ENCODE measurements around the gene MAP2K1. TPM values are rescaled to one million over a fixed set of nuclear protein-coding genes. Genes with fewer than 3 reads are reported as not detected.
"Not testable (repeated sequence)": the region's sequence is repeated elsewhere in the genome, so short reads cannot be mapped to it uniquely, and the experiment has no call there.

Gene MAP2K1
- total and polyA plus RNA-seq, 9 of the 15 experiments (the other 6 are each of a cell fraction or from before 2014, with no cell fraction given), result 7.5 to 58.3 (median 30.0) TPM

DNA sequence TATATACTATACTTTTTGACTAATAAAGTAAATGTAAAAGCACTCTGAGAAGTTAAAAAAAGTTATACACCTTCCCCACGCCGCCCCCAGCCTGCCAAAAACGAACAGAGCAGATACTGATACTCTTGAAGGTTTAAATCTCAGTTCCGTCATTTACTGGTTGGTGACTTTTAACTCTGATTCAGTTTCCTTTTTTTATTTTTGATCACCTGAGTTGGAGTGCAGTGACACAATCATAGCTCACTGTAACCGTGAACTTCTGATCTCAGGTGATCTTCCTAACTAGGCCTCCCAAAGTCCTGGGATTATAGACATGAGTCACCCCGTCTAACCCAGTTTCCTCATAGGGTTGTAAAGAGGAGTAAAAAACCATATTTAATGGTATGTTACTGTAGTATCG lies 27.0 kb upstream of the MAP2K1 start:
- DNase-seq (ENCODE audit: extremely low read depth in 1 of 4, low spot score in 3 of 4), result no peak
- no peak overlapping the region for H3K4me2 ChIP-seq (ENCODE audit: insufficient read depth, low read length)
- ChIA-PET CTCF (ENCODE audit: low intra/inter-chr PET ratio) (no interaction called here), POLR2A (no interaction called here)
- FAIRE-seq, result no peak
- BruUV-seq (replicated peaks), result no TSS peak
- TF ChIP-seq, protein P1, sequence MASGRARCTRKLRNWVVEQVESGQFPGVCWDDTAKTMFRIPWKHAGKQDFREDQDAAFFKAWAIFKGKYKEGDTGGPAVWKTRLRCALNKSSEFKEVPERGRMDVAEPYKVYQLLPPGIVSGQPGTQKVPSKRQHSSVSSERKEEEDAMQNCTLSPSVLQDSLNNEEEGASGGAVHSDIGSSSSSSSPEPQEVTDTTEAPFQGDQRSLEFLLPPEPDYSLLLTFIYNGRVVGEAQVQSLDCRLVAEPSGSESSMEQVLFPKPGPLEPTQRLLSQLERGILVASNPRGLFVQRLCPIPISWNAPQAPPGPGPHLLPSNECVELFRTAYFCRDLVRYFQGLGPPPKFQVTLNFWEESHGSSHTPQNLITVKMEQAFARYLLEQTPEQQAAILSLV (tag; IDR thresholded peaks at IDR 0.05), result no peak
- TF ChIP-seq FOSL1 (tag; conservative IDR thresholded peaks at IDR 0.05), result 0 out of 2 replicates have a peak, but pooled peaks have one; percentile 20
- H3K4me1 ChIP-seq (replicated peaks in 1 of 2; ENCODE audit: control insufficient read depth in 2 of 2, insufficient read depth in 2 of 2, low read length in 2 of 2), result peaks cover 4 to 16% of the 10 kb centered on the region in 2 experiments; a peak in 4 of 5 replicates
- no peak overlapping the region for H2AFZ ChIP-seq (ENCODE audit: low read depth, low read length)
- H3K36me3 ChIP-seq (ENCODE audit: control insufficient read depth, insufficient read depth, low read length), result no peaks in the 10 kb centered on the region
- 70% methylated on average over 7 of the region's 7 CpGs for WGBS (ENCODE audit: insufficient coverage, low coverage, missing lambda C conversion rate)
- H3K4me3 ChIP-seq, result no peak overlapping the region
- no peak for ATAC-seq
- peaks cover 17% of the 10 kb centered on the region for H3K79me2 ChIP-seq (ENCODE audit: control insufficient read depth, insufficient read depth, low read length)
- H3K27me3 ChIP-seq (ENCODE audit: control insufficient read depth in 2 of 2, insufficient read depth in 2 of 2, low read length in 2 of 2), result no peaks in the 10 kb centered on the region
- intact Hi-C loops (cut with micrococcal nuclease) (no loop called here), in situ Hi-C loops (cut with MboI) (no loop called here)
- H3K9me1 ChIP-seq (ENCODE audit: control insufficient read depth, insufficient read depth, low read length), result no peaks in the 10 kb centered on the region
- no peaks in the 10 kb centered on the region for H4K20me1 ChIP-seq (replicated peaks; ENCODE audit: control insufficient read depth, insufficient read depth, low read length)
- H3K9ac ChIP-seq (ENCODE audit: insufficient read depth in 1 of 2, low read depth in 2 of 2, low read length in 2 of 2), result no peak overlapping the region
- no peak overlapping the region for H3K27ac ChIP-seq (ENCODE audit: extremely low read depth, low read depth, low read length)
- H3K9me3 ChIP-seq (replicated peaks; ENCODE audit: control insufficient read depth, insufficient read depth, low read depth, low read length), result no peaks in the 10 kb centered on the region

DNA sequence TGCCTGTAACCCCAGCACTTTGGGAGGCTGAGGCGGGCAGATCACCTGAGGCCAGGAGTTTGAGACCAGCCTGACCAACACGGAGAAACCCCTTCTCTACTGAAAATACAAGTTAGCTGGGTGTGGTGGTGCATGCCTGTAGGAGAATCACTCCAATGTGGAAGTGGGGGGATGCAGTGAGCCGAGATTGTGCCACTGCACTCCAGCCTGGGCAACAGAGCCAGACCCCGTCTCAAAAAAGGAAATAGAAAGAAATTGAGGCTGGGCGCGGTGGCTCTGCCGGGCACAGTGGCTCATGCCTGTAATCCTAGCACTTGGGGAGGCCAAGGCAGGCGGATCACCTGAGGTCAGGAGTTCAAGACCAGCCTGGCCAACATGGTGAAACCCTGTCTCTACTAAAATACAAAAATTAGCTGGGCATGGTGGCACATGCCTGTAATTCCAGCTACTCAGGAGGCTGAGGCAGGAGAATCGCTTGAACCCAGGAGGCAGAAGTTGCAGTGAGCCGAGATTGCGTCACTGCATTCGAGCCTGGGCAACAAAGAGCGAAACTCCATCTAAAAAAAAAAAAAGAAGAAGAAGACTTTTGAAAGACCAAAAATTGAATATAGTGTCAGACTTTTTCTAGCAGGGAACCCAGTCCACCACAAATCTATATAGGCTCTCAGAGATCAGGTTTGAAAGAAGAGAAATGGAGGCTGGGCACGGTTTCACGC lies 24.8 kb upstream of the MAP2K1 start:
- H3K9me1 ChIP-seq (ENCODE audit: control insufficient read depth, insufficient read depth, low read length); in situ Hi-C loops (cut with MboI); H3K27me3 ChIP-seq (ENCODE audit: control insufficient read depth in 2 of 2, insufficient read depth in 2 of 2, low read length in 2 of 2); ATAC-seq; BruUV-seq (replicated peaks); H3K9ac ChIP-seq (ENCODE audit: insufficient read depth in 1 of 2, low read depth in 2 of 2, low read length in 2 of 2); H2AFZ ChIP-seq (ENCODE audit: low read depth, low read length); H3K9me3 ChIP-seq (replicated peaks; ENCODE audit: control insufficient read depth, insufficient read depth, low read depth, low read length); H3K79me2 ChIP-seq (ENCODE audit: control insufficient read depth, insufficient read depth, low read length); H4K20me1 ChIP-seq (replicated peaks; ENCODE audit: control insufficient read depth, insufficient read depth, low read length); H3K4me3 ChIP-seq; DNase-seq (ENCODE audit: extremely low read depth in 1 of 4, low spot score in 3 of 4); CTCF ChIA-PET (ENCODE audit: low intra/inter-chr PET ratio); H3K36me3 ChIP-seq (ENCODE audit: control insufficient read depth, insufficient read depth, low read length); intact Hi-C loops (cut with micrococcal nuclease); H3K27ac ChIP-seq (ENCODE audit: extremely low read depth, low read depth, low read length); FAIRE-seq; H3K4me2 ChIP-seq (ENCODE audit: insufficient read depth, low read length); H3K4me1 ChIP-seq (replicated peaks in 1 of 2; ENCODE audit: control insufficient read depth in 2 of 2, insufficient read depth in 2 of 2, low read length in 2 of 2); TF ChIP-seq CEBPG (CRISPR knock-in tag; IDR thresholded peaks at IDR 0.05): not testable (repeated sequence)
- 73% methylated on average over 11 of the region's 15 CpGs for WGBS (ENCODE audit: insufficient coverage, low coverage, missing lambda C conversion rate)
- POLR2A ChIA-PET, result interaction anchor here (0.6 kb wide), 1 partner anchor 474 kb away, joined by 4 read pairs; no protein-coding TSS in a partner anchor
- TF ChIP-seq CEBPG (tag; conservative IDR thresholded peaks at IDR 0.05 in 1 of 2, IDR thresholded peaks at IDR 0.05 in 1 of 2), result 0 out of 4 replicates have a peak, but pooled peaks of 1 of the 2 experiments have one; percentile 8
